Heart left ventricle (tissue), 16 donors: Measurements from ENCODE around the gene ACAP2. TPM values are rescaled to one million over a fixed set of nuclear protein-coding genes. Genes with fewer than 3 reads are reported as not detected.

Experiments
- ATAC-seq, 4 donors: fragments of 200-7000 bp; cut with Tn5 transposase; one replicate each; pipeline ENCODE4 v1.9.1; 2020 to 2022; ENCODE audit warnings: moderate library complexity in 4 of 4, mild to moderate bottlenecking in 3 of 4, moderate number of reproducible peaks in 1 of 4
- DNase-seq, 5 donors: peaks; one replicate each; pipeline ENCODE4 v3.0.0-alpha.2; 2020
- H3K27ac ChIP-seq, 12 donors: fragments of 200-600 bp; sonication (generic) in 4 of 12; one replicate each; pipeline versions ENCODE4 v1.5.0 to v1.8.0; 2016 to 2022; ENCODE audit warnings: mild to moderate bottlenecking in 2 of 12
- H3K27me3 ChIP-seq, 9 donors: fragments of 200-600 bp; sonication (generic) in 2 of 9; one replicate each; pipeline versions ENCODE4 v1.5.1 to v1.8.0; 2016 to 2022; ENCODE audit warnings: mild to moderate bottlenecking in 3 of 9
- H3K36me3 ChIP-seq, 9 donors: fragments of 200-600 bp; sonication (generic) in 2 of 9; one replicate each; pipeline versions ENCODE4 v1.5.0 to v1.8.0; 2018 to 2022; ENCODE audit warnings: mild to moderate bottlenecking in 2 of 9
- H3K4me1 ChIP-seq, 12 donors: fragments of 200-600 bp; sonication (generic) in 4 of 12; one replicate each; pipeline versions ENCODE4 v1.5.0 to v1.8.0; 2016 to 2022; ENCODE audit warnings: mild to moderate bottlenecking in 3 of 12
- H3K4me3 ChIP-seq, 12 donors: fragments of 200-600 bp; sonication (generic) in 4 of 12; one replicate each; pipeline versions ENCODE4 v1.5.0 to v1.8.0; 2017 to 2022; ENCODE audit warnings: mild to moderate bottlenecking in 9 of 12, moderate library complexity in 4 of 12
- H3K9me3 ChIP-seq, 12 donors: fragments of 200-600 bp; sonication (generic) in 4 of 12; one replicate each; pipeline versions ENCODE4 v1.5.0 to v1.8.0; 2016 to 2022; ENCODE audit warnings: mild to moderate bottlenecking in 1 of 12
- POLR2A ChIP-seq, 2 donors: fragments of 450-650 bp; IDR thresholded peaks; one replicate each; pipeline ENCODE4 v1.6.1; 2017; ENCODE audit warnings: antibody characterized with exemption in 2 of 2, mild to moderate bottlenecking in 2 of 2, moderate library complexity in 2 of 2
- WGBS, 4 donors: extraction: QIAGEN DNeasy Blood & Tissue Kit in 2 of 4; methylation state at CpG; one replicate each; pipeline versions ENCODE4 v1.1.5 to v1.1.7; 2013 to 2018; 5-methylcytosine and 5-hydroxymethylcytosine counted together
- intact Hi-C, 10 donors: fragments of 100-400 bp; cut with DNase I; formaldehyde crosslinking; loops; one replicate each; pipeline versions ENCODE4 v1.11.1 to v1.14.2; 2022
- polyA plus RNA-seq, 2 donors: library from polyadenylated mRNA; stranded (reverse); fragments of 200-250 nt; gene quantifications; one replicate each; pipeline ENCODE4 v1.2.3, GENCODE V29; 2013
- total RNA-seq, 9 donors: library from RNA; depleted of rRNA in 2 of 9; stranded (reverse); fragments of >200 nt in 2 of 9; fragmentation: NEBNext Ultra II Directional in 3 of 9; extraction: Animal tissue kit (Norgen Biotek cat#: 25700) in 3 of 9; gene quantifications; one replicate each; pipeline versions ENCODE4 v1.1.0 to v1.2.4, GENCODE V29; 2016 to 2023
- TF ChIP-seq, protein P1 (sequence below), 12 donors: fragments of 200-600 bp; sonication (generic) in 4 of 12; IDR thresholded peaks; one replicate each; pipeline versions ENCODE4 v1.5.0 to v1.8.0; 2018 to 2022; ENCODE audit warnings: antibody characterized with exemption in 12 of 12, mild to moderate bottlenecking in 5 of 12
- donor health status: ischemic (EF 13 %, LVEDD 7.1; RV severe dilation, severe dysfunction).
- donor health status: healthy with polysubstance abuse.
- donor health status: DM: no; HTN: yes; CAD: no.
- donor health status: DM: no; HTN: no; CAD: no.
- donor health status: ischemic (EF 25% LVEDD 6.9; RV normal size, moderate dysfunction).
- donor health status: ischemic (EF 25% LVEDD 5.7; RV mildly dilated, moderate dysfunction).
- donor health status: healthy.
- donor health status: DM: yes; HTN: yes; CAD: no.
- donor health status: ischemic (EF 35%, LVEDD 5.7; RV mildly dilated, moderate dysfunction).
- donor health status: nonischemic (EF 11% LVEDD 7.7; RV severe dilation, severe dysfunction).
- donor health status: DM: yes; HTN: yes; CAD: no.
- donor health status: PGD.
- donor health status: ischemic (EF 29% LVEDD 5.4; RV normal size, mild dysfunction).
- donor health status: nonischemic (EF 23%, LVEDD 6.1; RV moderate dilation, normal function).

Gene ACAP2
- total and polyA plus RNA-seq, 11 donors = 4.4 to 39.2 (median 15.4) TPM

GRCh38 chr3:195241592-195242355 lies 201.0 kb downstream of the ACAP2 start:
- Histone ChIP-seq H3K27ac (no peak overlapping the region), H3K27me3 (no peaks in the 10 kb centered on the region), H3K4me1 (peaks cover 0 to 27% (median 15%) of the 10 kb centered on the region in 12 donors), H3K36me3 (peaks cover 0 to 3% (median 0%) of the 10 kb centered on the region in 9 donors), H3K4me3 (no peak overlapping the region), H3K9me3 (peaks cover 0 to 5% (median 0%) of the 10 kb centered on the region in 12 donors)
- 94 to 96% (median 95%) methylated on average over 12 of the region's 12 CpGs for WGBS, 4 donors
- ATAC-seq = no peak
- no peak for TF ChIP-seq POLR2A (IDR thresholded peaks at IDR 0.05)
- TF ChIP-seq, protein P1, sequence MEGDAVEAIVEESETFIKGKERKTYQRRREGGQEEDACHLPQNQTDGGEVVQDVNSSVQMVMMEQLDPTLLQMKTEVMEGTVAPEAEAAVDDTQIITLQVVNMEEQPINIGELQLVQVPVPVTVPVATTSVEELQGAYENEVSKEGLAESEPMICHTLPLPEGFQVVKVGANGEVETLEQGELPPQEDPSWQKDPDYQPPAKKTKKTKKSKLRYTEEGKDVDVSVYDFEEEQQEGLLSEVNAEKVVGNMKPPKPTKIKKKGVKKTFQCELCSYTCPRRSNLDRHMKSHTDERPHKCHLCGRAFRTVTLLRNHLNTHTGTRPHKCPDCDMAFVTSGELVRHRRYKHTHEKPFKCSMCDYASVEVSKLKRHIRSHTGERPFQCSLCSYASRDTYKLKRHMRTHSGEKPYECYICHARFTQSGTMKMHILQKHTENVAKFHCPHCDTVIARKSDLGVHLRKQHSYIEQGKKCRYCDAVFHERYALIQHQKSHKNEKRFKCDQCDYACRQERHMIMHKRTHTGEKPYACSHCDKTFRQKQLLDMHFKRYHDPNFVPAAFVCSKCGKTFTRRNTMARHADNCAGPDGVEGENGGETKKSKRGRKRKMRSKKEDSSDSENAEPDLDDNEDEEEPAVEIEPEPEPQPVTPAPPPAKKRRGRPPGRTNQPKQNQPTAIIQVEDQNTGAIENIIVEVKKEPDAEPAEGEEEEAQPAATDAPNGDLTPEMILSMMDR (IDR thresholded peaks at IDR 0.05) = no peak
- DNase-seq = no peak
- intact Hi-C loops = loop anchor here in 2 of 10 donors (5.0 to 10.0 kb wide), 2 partner anchors 84 to 107 kb away; no protein-coding TSS in a partner anchor

GRCh38 chr3:195240939-195241338 lies 201.9 kb downstream of the ACAP2 start:
- Histone ChIP-seq H3K36me3 (peaks cover 0 to under 1% (median 0%) of the 10 kb centered on the region in 9 donors), H3K4me3 (no peak overlapping the region), H3K9me3 (peaks cover 0 to 5% (median 0%) of the 10 kb centered on the region in 12 donors), H3K27me3 (no peaks in the 10 kb centered on the region), H3K4me1 (peaks cover 0 to 27% (median 15%) of the 10 kb centered on the region in 12 donors), H3K27ac (peak overlapping the region in 1 of 12 donors; percentile 89)
- no peak for TF ChIP-seq POLR2A (IDR thresholded peaks at IDR 0.05)
- TF ChIP-seq, protein P1 (IDR thresholded peaks at IDR 0.05) = no peak
- ATAC-seq (no peak), DNase-seq (peak in 1 of 5 donors; percentile 32)
- intact Hi-C loops = loop anchor here in 2 of 10 donors (5.0 to 10.0 kb wide), 2 partner anchors 84 to 106 kb away; no protein-coding TSS in a partner anchor
- 87 to 89% (median 88%) methylated on average over 6 of the region's 6 CpGs for WGBS, 4 donors

- DNase-seq (peak in 3 of 5 donors; percentile 54 to 76 (median 62)), ATAC-seq (peak; percentile 44 to 78 (median 59))
- Histone ChIP-seq H3K4me3 (no peak overlapping the region), H3K9me3 (peaks cover 0 to 5% (median 0%) of the 10 kb centered on the region in 12 donors), H3K27ac (peak overlapping the region in 4 of 12 donors; percentile 3 to 89 (median 24)), H3K36me3 (no peaks in the 10 kb centered on the region), H3K4me1 (peaks cover 0 to 27% (median 15%) of the 10 kb centered on the region in 12 donors), H3K27me3 (no peaks in the 10 kb centered on the region)
- intact Hi-C loops = loop anchor here in 2 of 10 donors (5.0 to 10.0 kb wide), 2 partner anchors 83 to 105 kb away; no protein-coding TSS in a partner anchor
- WGBS, 4 donors = 48 to 57% (median 50%) methylated on average over 13 to 15 of the region's 15 CpGs
- TF ChIP-seq, protein P1 (IDR thresholded peaks at IDR 0.05) = no peak
- TF ChIP-seq POLR2A (IDR thresholded peaks at IDR 0.05) = no peak
Observed at GRCh38 chr3:195240171-195240701, 202.6 kb downstream of the ACAP2 start.

- DNase-seq (no peak), ATAC-seq (no peak)
- TF ChIP-seq, protein P1 (IDR thresholded peaks at IDR 0.05) = no peak
- no peak for TF ChIP-seq POLR2A (IDR thresholded peaks at IDR 0.05)
- intact Hi-C loops = no loop called here
- Histone ChIP-seq H3K27me3 (no peaks in the 10 kb centered on the region), H3K4me1 (peaks cover 0 to 27% (median 15%) of the 10 kb centered on the region in 12 donors), H3K27ac (peak overlapping the region in 6 of 12 donors; percentile 17 to 89 (median 42)), H3K36me3 (no peaks in the 10 kb centered on the region), H3K9me3 (peaks cover 0 to 5% (median 0%) of the 10 kb centered on the region in 12 donors), H3K4me3 (no peak overlapping the region)
- 82 to 85% (median 83%) methylated on average over 3 of the region's 3 CpGs for WGBS, 4 donors
Observed at GRCh38 chr3:195239121-195239520, 203.7 kb downstream of the ACAP2 start.
